Neuronal stem cell (in vitro differentiated cells): Measurements from ENCODE around the gene CD226.
"Not testable (repeated sequence)": the region's sequence is repeated elsewhere in the genome, so short reads cannot be mapped to it uniquely, and the experiment has no call there.

Source experiments
- DNase-seq: peaks from one replicate; pipeline ENCODE4 v3.0.0-alpha.2; 2013; ENCODE audit warnings: low spot score
- H2AFZ ChIP-seq: one replicate; pipeline ENCODE4 v1.6.1; 2013; ENCODE audit warnings: mild to moderate bottlenecking, low read length, inconsistent platforms
- H2AK5ac ChIP-seq: 2 replicates; pipeline ENCODE4 v1.6.1; 2013; ENCODE audit warnings: low read depth, mild to moderate bottlenecking, inconsistent platforms, low read length, moderate library complexity, mixed read lengths
- H2BK120ac ChIP-seq: 2 replicates; pipeline ENCODE4 v1.6.1; 2013; ENCODE audit warnings: low read depth, mild to moderate bottlenecking, inconsistent platforms, low read length, moderate library complexity, mixed read lengths
- H2BK12ac ChIP-seq: one replicate; pipeline ENCODE4 v1.6.1; 2013; ENCODE audit warnings: low read length, inconsistent platforms
- H2BK15ac ChIP-seq: 2 replicates; pipeline ENCODE4 v1.6.1; 2013; ENCODE audit warnings: mild to moderate bottlenecking, low read length, inconsistent platforms, mixed read lengths
- H2BK5ac ChIP-seq: one replicate; pipeline ENCODE4 v1.6.1; 2013; ENCODE audit warnings: inconsistent platforms, mild to moderate bottlenecking, low read length, moderate library complexity
- H3K14ac ChIP-seq: one replicate; pipeline ENCODE4 v1.6.1; 2013; ENCODE audit warnings: low read length, inconsistent platforms
- H3K18ac ChIP-seq: 2 replicates; pipeline ENCODE4 v1.6.1; 2013; ENCODE audit warnings: low read length, inconsistent platforms
- H3K23ac ChIP-seq: 2 replicates; pipeline ENCODE4 v1.6.1; 2013; ENCODE audit warnings: low read depth, mild to moderate bottlenecking, mixed read lengths, low read length, inconsistent platforms; ENCODE audit not compliant: poor library complexity
- H3K27ac ChIP-seq: replicated peaks from 3 replicates; pipeline ENCODE4 v1.5.1; 2013; ENCODE audit warnings: low read length, inconsistent platforms
- H3K27me3 ChIP-seq, 3 experiments: 2 replicates each; pipeline ENCODE4 v1.6.1; 2013; ENCODE audit warnings: low read length in 3 of 3, mild to moderate bottlenecking in 2 of 3, inconsistent platforms in 1 of 3, low read depth in 1 of 3, mixed read lengths in 1 of 3, moderate library complexity in 1 of 3; ENCODE audit not compliant: control insufficient read depth in 3 of 3, insufficient read depth in 3 of 3
- H3K36me3 ChIP-seq, 2 donors: replicated peaks in 1 of 2; 2 replicates each; pipeline ENCODE4 v1.6.1; 2013; ENCODE audit warnings: low read length in 2 of 2; ENCODE audit not compliant: control insufficient read depth in 2 of 2, insufficient read depth in 2 of 2
- H3K4ac ChIP-seq: 2 replicates; pipeline ENCODE4 v1.6.1; 2013; ENCODE audit warnings: inconsistent platforms, mild to moderate bottlenecking, low read length, moderate library complexity
- H3K4me1 ChIP-seq, 2 donors: 1 replicate in 1 of 2; 2 replicates in 1 of 2; pipeline ENCODE4 v1.6.1; 2013; ENCODE audit warnings: low read length in 2 of 2, low read depth in 1 of 2; ENCODE audit not compliant: control insufficient read depth in 2 of 2, insufficient read depth in 1 of 2
- H3K4me2 ChIP-seq: one replicate; pipeline ENCODE4 v1.6.1; 2013; ENCODE audit warnings: mild to moderate bottlenecking, low read length, inconsistent platforms; ENCODE audit not compliant: insufficient read depth, poor library complexity, severe bottlenecking
- H3K4me3 ChIP-seq, 2 donors: 2 replicates each; pipeline ENCODE4 v1.5.1; 2013; ENCODE audit warnings: low read length in 2 of 2, mild to moderate bottlenecking in 2 of 2, inconsistent platforms in 1 of 2, moderate library complexity in 1 of 2
- H3K79me1 ChIP-seq: one replicate; pipeline ENCODE4 v1.6.1; 2013; ENCODE audit warnings: low read depth, mild to moderate bottlenecking, inconsistent platforms, low read length, moderate library complexity
- H3K9ac ChIP-seq: one replicate; pipeline ENCODE4 v1.6.1; 2013; ENCODE audit warnings: mild to moderate bottlenecking, low read depth, low read length, inconsistent platforms; ENCODE audit not compliant: poor library complexity
- H3K9me3 ChIP-seq, 2 donors: replicated peaks in 1 of 2; 2 replicates each; pipeline versions ENCODE3 to v1.6.1; 2013; ENCODE audit warnings: low read length in 2 of 2, mild to moderate bottlenecking in 2 of 2, inconsistent platforms in 1 of 2, low read depth in 1 of 2, mixed read lengths in 1 of 2, moderate library complexity in 1 of 2; ENCODE audit not compliant: control insufficient read depth in 2 of 2, insufficient read depth in 1 of 2
- H4K8ac ChIP-seq: one replicate; pipeline ENCODE4 v1.6.1; 2013; ENCODE audit warnings: low read depth, mild to moderate bottlenecking, inconsistent platforms, low read length, moderate library complexity
- H4K91ac ChIP-seq: one replicate; pipeline ENCODE4 v1.6.1; 2013; ENCODE audit warnings: low read length, low read depth, mild to moderate bottlenecking, inconsistent platforms; ENCODE audit not compliant: poor library complexity
- WGBS, 2 donors: extraction: QIAGEN DNeasy Blood & Tissue Kit; methylation state at CpG; one replicate each; pipeline ENCODE4 v1.1.7; 2013; ENCODE audit warnings: missing lambda C conversion rate in 2 of 2, mixed read lengths in 1 of 2; ENCODE audit not compliant: insufficient read length in 2 of 2, insufficient replicate concordance in 1 of 2; ENCODE audit errors: extremely low coverage in 2 of 2; 5-methylcytosine and 5-hydroxymethylcytosine counted together

Gene CD226

DNA sequence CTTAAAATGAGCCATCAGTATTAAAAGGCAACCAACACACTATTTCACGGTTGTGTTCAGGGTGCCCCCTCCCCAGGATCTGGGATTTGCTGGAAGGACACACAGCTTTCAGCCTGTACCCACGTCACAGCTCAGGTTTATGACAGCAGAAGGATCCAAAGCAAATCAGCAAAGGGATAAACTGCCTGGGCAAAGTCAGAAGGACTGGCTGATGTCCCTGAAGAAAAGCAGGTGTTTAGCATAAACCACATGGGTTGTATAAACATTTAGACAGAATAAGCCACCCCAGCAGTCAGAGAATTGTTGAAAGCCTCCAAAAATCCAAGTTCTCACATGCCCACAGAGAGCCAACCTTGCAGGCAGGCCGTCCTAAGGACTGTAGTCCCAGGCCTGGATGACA, 63.9 kb downstream of the CD226 start:
- Histone ChIP-seq H3K9me3 (no peaks in the 10 kb centered on the region), H3K18ac (no peak overlapping the region), H2BK120ac (no peak overlapping the region), H3K79me1 (no peaks in the 10 kb centered on the region), H3K23ac (no peak overlapping the region), H3K4me1 (peaks cover 2% of the 10 kb centered on the region in 2 donors), H2BK5ac (no peak overlapping the region), H2BK15ac (no peak overlapping the region), H2AFZ (peak overlapping the region; percentile 51), H4K91ac (no peak overlapping the region), H3K4me2 (no peak overlapping the region), H3K4me3 (no peak overlapping the region), H2AK5ac (no peak overlapping the region), H3K36me3 (no peaks in the 10 kb centered on the region), H2BK12ac (no peak overlapping the region), H4K8ac (no peak overlapping the region), H3K27ac (no peak overlapping the region), H3K4ac (no peak overlapping the region), H3K9ac (no peak overlapping the region), H3K27me3 (no peaks in the 10 kb centered on the region), H3K14ac (no peak overlapping the region)
- no peak for DNase-seq
- no CpG with 5 or more reads among the region's 3 CpGs for WGBS, 2 donors

DNA sequence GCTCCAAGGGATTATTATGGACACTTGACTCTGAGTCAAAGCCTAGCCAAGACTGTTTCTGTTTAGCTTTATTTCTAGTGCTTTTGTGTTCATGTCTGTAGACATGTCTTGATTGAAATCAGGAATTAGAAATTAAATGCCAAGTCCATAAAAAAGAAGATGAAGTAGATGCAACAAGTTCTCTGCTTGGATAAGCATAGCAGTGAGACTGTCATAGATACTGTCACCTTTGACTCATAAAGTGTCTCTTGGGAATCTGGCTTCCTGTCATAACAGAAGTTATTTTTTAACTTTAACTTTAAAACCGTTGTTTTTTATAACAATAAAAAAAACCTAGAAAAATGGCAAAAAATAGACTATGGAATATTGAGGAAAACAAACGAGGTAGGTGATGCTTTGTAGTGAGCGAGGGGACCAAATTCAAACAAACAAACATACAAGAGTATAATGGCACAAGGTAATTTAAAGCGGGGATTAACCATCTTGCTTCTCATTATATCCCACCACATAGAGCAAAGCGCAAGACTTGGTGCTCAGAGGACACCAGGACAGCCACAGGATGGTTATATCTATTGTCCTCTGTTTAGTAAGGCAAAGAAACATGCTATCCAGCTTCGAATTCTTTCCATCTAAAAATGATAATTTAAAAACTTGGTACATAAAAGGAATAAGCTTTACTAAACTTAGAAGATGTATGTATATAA, 64.6 kb downstream of the CD226 start:
- no CpG with 5 or more reads among the region's 6 CpGs for WGBS, 2 donors
- no peaks in the 10 kb centered on the region for H3K36me3 ChIP-seq
- no peak overlapping the region for H2BK12ac ChIP-seq
- H3K4me2 ChIP-seq: no peak overlapping the region
- no peak overlapping the region for H2BK5ac ChIP-seq
- H2AK5ac ChIP-seq: no peak overlapping the region
- no peak overlapping the region for H2BK120ac ChIP-seq
- H3K79me1 ChIP-seq: no peaks in the 10 kb centered on the region
- peaks cover 2 to 8% of the 10 kb centered on the region in 2 donors for H3K4me1 ChIP-seq
- DNase-seq: no peak
- H3K23ac ChIP-seq: no peak overlapping the region
- no peak overlapping the region for H3K27ac ChIP-seq
- H2AFZ ChIP-seq: no peak overlapping the region
- H3K4me3 ChIP-seq: no peak overlapping the region
- no peaks in the 10 kb centered on the region for H3K9me3 ChIP-seq
- H3K14ac ChIP-seq: no peak overlapping the region
- no peak overlapping the region for H3K18ac ChIP-seq
- H3K27me3 ChIP-seq: no peaks in the 10 kb centered on the region
- no peak overlapping the region for H3K9ac ChIP-seq
- H3K4ac ChIP-seq: no peak overlapping the region
- no peak overlapping the region for H4K8ac ChIP-seq
- H2BK15ac ChIP-seq: no peak overlapping the region
- H4K91ac ChIP-seq: no peak overlapping the region

DNA sequence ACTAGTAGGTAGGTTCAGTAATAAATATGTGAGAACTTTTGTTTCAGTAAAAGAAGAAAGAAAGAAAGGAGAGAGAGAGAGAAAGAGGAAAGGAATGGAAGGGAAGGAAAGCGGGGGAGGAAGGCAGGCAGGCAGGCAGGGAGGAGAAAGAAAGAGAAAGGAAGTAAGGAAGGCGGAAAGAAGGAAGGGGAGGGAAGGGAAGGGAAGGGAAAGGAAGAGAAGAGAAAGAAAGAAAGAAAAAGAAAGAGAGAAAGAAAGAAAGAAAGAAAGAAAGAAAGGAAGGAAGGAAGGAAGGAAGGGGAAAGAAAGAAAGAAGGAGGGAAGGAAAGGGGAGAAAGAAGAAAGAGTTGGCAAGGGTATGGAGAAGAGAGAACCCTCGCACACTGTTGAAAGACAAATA, 67.6 kb downstream of the CD226 start:
- no peak overlapping the region for H4K8ac ChIP-seq
- no peak overlapping the region for H3K27ac ChIP-seq
- H4K91ac ChIP-seq: no peak overlapping the region
- H3K9ac ChIP-seq: no peak overlapping the region
- no peaks in the 10 kb centered on the region for H3K9me3 ChIP-seq
- H2AK5ac ChIP-seq: no peak overlapping the region
- no peak overlapping the region for H3K18ac ChIP-seq
- no peak overlapping the region for H3K4me3 ChIP-seq
- no peak overlapping the region for H2BK120ac ChIP-seq
- H3K23ac ChIP-seq: no peak overlapping the region
- H2BK12ac ChIP-seq: no peak overlapping the region
- H3K4me1 ChIP-seq: peaks cover 2 to 8% of the 10 kb centered on the region in 2 donors
- no peak overlapping the region for H3K4me2 ChIP-seq
- H3K4ac ChIP-seq: no peak overlapping the region
- H2BK5ac ChIP-seq: no peak overlapping the region
- no CpG with 5 or more reads among the region's 3 CpGs for WGBS, 2 donors
- no peaks in the 10 kb centered on the region for H3K79me1 ChIP-seq
- no peaks in the 10 kb centered on the region for H3K27me3 ChIP-seq
- H2BK15ac ChIP-seq: no peak overlapping the region
- peak overlapping the region; percentile 73 for H2AFZ ChIP-seq
- no peak for DNase-seq
- H3K14ac ChIP-seq: no peak overlapping the region
- no peaks in the 10 kb centered on the region for H3K36me3 ChIP-seq

DNA sequence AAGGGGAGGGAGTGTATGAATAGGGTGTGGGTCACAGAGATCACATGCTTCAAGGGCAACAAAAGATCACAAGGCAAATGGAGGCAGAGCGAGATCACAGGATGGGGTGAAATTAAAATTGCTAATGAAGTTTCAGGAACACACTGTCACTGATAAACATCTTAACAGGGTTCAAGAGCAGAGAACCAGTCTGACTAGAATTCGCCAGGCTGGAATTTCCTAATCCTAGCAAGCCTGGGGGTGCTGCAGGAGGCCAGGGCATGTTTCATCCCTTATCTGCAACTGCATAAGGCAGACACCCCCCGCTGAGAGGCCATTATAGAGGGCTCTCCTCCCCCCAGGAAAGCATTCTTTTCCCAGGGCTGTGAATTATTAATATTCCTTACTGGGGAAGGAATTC, 68.6 kb downstream of the CD226 start:
- not testable (repeated sequence) for H4K91ac ChIP-seq, H4K8ac ChIP-seq, H3K9ac ChIP-seq, H2BK12ac ChIP-seq, DNase-seq, H2BK5ac ChIP-seq, H3K79me1 ChIP-seq, H3K27me3 ChIP-seq, H3K4ac ChIP-seq, H3K9me3 ChIP-seq, H3K4me1 ChIP-seq, H2BK120ac ChIP-seq, H3K23ac ChIP-seq, H2AK5ac ChIP-seq, H3K4me2 ChIP-seq, H3K18ac ChIP-seq, H2BK15ac ChIP-seq, H3K4me3 ChIP-seq, H3K14ac ChIP-seq, H3K36me3 ChIP-seq, H3K27ac ChIP-seq
- no CpG with 5 or more reads among the region's 3 CpGs for WGBS, 2 donors
- peak overlapping the region; percentile 73 for H2AFZ ChIP-seq
